ENCODE measurements around the gene RELL2. TPM values are rescaled to one million over a fixed set of nuclear protein-coding genes. Genes with fewer than 3 reads are reported as not detected.

Gene RELL2
- total RNA-seq, 2 experiments from 2014 or later: 26.8 to 27.3 TPM

Other genes starting within 250 kb of the RELL2 start
- not detected for gene PCDHGB4, start 249.3 kb upstream of the RELL2 start, total RNA-seq
- not detected for gene PCDHGA8, start 244.4 kb upstream of the RELL2 start, total RNA-seq
- gene PCDHGB5, start 239.1 kb upstream of the RELL2 start, total RNA-seq: under 1 TPM; 0.16 to 0.26 TPM
- gene PCDHGA9, start 234.2 kb upstream of the RELL2 start, total RNA-seq: not detected
- gene PCDHGB6, start 229.0 kb upstream of the RELL2 start, total RNA-seq: not detected
- under 1 TPM in 1 of 2 experiments, not detected in 1; 0.06 TPM for gene PCDHGA10, start 224.0 kb upstream of the RELL2 start, total RNA-seq
- not detected for gene PCDHGB7, start 219.3 kb upstream of the RELL2 start, total RNA-seq
- under 1 TPM in 1 of 2 experiments, not detected in 1; 0.06 TPM for gene PCDHGA11, start 215.9 kb upstream of the RELL2 start, total RNA-seq
- gene PCDHGA12, start 206.5 kb upstream of the RELL2 start, total RNA-seq: under 1 TPM in 1 of 2 experiments, not detected in 1; 0.08 TPM
- gene PCDHGC3, start 161.0 kb upstream of the RELL2 start, total RNA-seq: under 1 TPM in 1 of 2 experiments, not detected in 1; 0.33 TPM
- gene PCDHGC4, start 152.0 kb upstream of the RELL2 start, total RNA-seq: not detected
- not detected for gene PCDHGC5, start 147.9 kb upstream of the RELL2 start, total RNA-seq
- gene DIAPH1, start 18.0 kb upstream of the RELL2 start, total RNA-seq: 100 to 1,000 TPM; 214 to 220 TPM
- gene HDAC3, start 148 bp upstream of the RELL2 start, total RNA-seq: 10 to 100 TPM; 83.4 to 84.6 TPM
- 10 to 100 TPM; 22.4 to 24.8 TPM for gene FCHSD1, start 14.4 kb downstream of the RELL2 start, total RNA-seq
- gene ARAP3, start 45.2 kb downstream of the RELL2 start, total RNA-seq: 1 to 10 TPM; 4.1 to 5.7 TPM
- not detected for gene PCDH1, start 241.4 kb downstream of the RELL2 start, total RNA-seq

Data from activated naive CD8-positive, alpha-beta T cell treated with anti-CD3 and anti-CD28 coated beads for 36 hours (primary cell).